GM18520 (cell line): ENCODE data around the gene NRF1.
"Not testable (repeated sequence)": the region's sequence is repeated elsewhere in the genome, so short reads cannot be mapped to it uniquely, and the experiment has no call there.

Experiments used
- ATAC-seq: cut with Tn5 transposase; IDR thresholded peaks from one replicate; pipeline ENCODE4 v1.9.1; 2021; ENCODE audit not compliant: unreplicated experiment

The NRF1 gene

GRCh38 chr7:129780257-129780973 lies 168.9 kb downstream of the NRF1 start:
- ATAC-seq = no peak

DNA sequence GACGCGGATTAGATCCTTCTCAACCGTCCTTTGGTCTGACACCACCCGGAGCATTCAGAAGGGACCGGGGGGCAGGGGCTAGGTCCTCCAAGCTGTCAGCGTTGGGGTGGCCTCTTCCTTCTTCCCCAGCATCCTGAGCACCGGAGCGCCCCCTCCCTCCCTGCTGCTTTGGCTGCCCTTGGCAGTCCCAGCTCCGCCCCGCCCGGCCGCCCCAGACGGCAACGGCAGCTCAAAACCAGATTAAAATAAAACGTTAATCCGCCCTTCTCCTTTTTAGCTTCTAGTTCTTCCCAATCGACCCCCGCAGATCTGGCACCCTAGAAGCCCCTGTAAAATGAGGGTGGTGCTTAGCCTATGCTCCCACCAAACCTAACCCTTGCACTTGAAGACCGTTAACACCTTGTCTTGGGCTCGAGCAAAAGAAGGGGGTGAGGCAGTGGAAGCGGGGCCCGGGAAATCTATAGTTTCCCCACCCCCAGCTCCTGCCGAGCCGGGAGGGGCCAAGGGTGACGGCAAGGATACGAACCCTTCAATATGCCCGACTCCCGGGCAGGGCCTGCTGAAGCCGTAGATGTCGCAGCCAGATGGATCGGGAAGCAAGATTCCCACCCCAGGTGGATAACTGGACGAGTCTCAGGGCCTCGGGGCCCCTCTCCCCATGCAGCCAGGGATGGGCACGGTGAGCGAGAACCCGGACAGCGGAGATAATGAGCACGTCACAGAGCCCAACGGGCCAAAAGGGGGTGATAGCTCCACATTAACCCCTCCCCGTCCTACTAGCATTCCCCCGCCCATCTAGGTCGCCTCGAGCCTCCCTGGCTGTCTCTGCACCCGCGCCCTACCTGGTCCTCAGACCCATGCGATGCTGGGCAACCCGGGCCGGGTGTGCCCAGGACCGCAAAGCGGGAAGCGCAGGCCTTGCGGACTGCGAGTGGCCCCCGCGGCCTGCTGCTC lies 169.7 kb downstream of the NRF1 start:
- ATAC-seq = no peak

DNA sequence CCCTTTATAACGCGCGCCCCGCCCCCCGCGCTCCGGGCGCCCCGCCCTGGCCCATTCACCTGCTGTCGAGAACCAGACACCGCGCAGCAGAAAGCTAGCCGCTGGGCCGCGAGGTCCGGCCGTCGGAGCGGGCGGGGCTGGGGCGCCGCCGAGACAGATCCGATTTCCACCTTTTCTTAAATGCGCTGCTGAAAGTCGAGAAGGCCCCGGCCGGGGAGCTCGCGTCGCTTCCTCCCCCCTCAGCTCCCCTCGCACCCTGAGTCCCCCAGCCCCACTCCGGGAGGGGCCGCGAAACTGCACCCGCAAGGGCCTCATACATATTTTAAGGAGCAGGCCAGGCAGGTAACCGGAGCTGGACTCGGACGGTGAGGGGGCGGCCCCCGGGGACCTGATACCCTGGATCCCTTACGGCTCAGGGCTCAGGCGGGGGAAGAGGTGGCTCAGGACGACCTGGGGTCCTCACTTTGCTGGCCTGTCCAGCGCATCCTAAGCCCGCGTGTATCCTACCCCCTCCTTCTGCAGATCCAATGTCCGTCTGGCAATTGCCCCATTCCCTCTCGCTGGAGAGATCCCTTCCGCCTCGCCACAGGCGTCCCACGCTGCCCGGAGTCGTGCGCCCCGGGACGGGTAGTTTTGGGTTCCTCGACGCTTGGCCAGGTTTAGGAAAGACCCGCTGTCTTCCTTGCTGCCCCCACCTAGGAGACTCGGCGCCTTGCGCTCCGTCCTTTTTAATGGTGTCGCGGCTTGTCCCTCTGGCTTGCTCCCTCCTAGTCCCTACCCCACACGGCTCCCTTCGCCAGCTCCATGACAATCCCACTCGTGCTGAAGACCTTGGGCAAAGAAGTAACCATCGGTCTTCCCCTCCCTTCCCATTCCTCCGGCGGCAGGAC lies 170.7 kb downstream of the NRF1 start:
- ATAC-seq = no peak

DNA sequence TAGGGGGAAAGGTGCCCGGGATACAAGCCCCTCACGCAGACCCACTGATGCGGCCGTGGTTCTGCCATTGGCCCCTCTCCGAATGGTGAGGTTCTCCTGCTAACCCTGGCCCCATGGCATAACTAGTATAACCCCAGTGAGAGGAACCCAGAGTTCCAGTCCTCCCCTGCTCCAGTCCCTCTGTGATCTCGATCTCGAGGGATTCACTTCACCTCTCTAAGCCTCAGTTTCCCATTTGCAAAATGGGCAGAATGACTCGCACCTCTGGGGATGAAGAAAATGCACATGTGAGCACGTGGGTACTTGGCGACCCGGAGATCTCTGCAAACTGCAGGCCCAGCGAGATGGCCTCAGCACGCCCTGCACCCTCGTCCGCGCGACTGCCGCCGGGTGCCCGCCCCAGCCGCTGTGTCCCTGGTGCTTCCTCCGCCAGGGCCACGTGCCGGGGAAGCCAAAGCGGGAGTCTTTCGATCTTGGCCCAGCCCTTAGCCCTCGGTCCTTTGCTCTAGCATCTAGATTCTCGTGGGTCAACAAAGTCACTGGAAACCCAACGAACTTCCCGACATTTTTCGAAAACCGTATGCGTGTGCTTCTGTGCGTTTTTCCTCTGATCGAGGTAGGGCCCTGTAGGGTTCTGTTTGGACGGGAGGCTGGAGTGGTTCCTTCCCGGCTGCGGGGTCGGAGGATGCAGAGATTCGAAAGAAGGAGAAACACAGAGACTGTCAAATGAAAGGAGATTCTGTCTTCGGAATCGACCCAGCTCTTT lies 171.5 kb downstream of the NRF1 start:
- no peak for ATAC-seq

DNA sequence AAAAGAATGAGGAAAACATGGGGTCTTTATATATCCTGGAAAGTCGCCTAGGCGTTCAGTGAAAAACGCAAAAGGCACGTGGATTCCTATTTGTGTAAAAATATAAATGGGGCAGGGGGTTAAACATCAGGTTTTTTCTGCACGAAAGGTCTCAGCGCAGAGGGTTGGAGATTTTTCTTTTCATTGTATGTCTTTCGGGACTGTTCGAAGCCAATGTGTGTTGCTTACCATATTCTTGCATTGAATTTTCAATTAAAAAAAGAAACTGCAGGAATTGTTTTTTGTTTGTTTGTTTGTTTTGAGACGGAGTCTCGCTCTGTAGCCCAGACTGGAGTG lies 172.0 kb downstream of the NRF1 start:
- ATAC-seq = no peak

- no peak for ATAC-seq
These were observed 172.9 kb downstream of the NRF1 start for GRCh38 chr7:129784437-129784782.

DNA sequence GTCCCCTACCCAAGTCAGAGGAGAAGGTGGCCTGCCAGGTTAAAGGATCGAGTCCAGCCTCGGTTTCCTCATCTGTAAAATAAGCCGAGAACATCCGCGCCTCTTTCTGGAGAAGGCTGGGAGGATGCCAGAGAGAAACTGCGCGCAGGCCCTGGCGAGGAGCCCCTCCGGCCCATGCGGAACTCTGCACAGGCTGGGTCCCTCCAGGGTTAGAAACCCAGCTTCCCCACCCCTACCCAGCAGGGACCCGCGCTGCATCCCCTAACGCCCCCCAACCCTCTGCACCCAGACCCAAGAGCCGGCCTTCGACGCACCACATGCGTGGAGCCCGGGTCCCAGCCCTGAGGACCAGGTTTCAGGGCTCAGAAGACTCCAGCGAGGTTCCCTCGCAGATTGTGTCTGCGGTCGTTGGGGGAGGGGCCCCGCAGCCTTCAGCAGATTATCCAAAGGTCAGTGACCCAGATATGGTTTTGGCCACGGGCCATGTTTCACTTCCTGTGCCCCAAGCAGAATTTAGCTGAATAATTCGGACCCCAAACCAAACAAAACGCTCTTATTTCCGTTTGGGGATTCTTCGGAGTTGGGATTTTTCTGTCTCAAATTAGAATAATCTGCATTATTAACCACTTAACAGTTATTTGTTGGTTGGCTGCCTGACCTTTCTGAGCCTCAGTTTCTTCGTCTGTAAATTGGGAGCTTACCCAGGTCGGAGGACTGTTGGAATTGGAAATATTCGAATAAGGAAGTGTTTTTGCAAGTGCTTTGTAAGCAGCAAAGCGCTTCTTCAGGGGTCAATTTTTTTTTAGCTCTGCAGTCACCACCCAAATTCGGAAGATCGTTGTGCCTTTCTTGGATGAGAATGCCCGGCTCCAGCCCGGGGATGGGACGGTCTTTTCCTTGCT lies 173.5 kb downstream of the NRF1 start:
- no peak for ATAC-seq

- ATAC-seq = no peak
These were observed 174.4 kb downstream of the NRF1 start for GRCh38 chr7:129785685-129786514.

- ATAC-seq = no peak
These were observed 175.5 kb downstream of the NRF1 start for GRCh38 chr7:129786825-129787563.

- no peak for ATAC-seq
These were observed 177.5 kb downstream of the NRF1 start for GRCh38 chr7:129789000-129789399.

GRCh38 chr7:129789652-129790051 lies 178.1 kb downstream of the NRF1 start:
- ATAC-seq = no peak

- no peak for ATAC-seq
These were observed 178.6 kb downstream of the NRF1 start for GRCh38 chr7:129790136-129790535.

- no peak for ATAC-seq
These were observed 181.2 kb downstream of the NRF1 start for GRCh38 chr7:129792721-129793120.

DNA sequence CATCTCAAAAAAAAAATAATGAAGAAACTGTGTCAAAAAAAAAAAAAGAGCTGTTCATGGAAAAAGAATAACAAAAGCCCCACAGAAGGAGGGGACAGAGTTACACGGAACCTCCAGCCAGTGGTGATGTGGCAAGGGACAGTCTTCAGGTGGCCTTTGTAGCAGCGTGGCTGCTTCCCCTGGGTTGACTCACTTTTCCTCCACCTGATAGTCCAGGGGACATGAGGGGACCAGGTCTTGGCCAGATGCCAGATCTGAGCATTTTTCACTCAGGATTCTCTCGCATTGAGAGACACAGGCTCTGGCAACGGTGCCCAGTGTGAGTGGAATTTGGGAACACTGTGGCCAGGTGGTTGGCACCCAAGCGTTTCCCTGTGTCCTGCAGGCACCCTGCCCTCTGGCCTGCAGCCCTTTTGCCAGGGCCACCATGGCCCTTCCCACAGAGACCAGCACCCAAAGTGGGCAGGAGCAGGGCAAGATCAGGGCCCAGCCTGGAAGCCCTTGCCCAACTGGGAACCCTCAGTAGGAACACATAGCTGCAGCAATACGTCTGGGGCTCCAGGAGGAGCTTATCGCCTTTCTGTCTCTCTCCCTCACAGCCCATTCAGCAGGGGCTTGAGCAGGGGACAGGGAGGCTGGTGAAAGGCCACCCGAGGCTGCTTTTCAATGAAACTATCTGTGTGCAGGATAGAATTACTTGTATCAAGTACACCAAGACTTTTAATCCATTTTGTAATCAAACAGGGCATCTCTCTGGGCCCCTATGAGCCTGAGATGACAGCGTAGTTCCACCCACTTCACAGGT lies 182.2 kb downstream of the NRF1 start:
- no peak for ATAC-seq

GRCh38 chr7:129794461-129794860 lies 182.9 kb downstream of the NRF1 start:
- not testable (repeated sequence) for ATAC-seq

GRCh38 chr7:129796186-129796775 lies 184.8 kb downstream of the NRF1 start:
- no peak for ATAC-seq
